B cell (primary cell): ENCODE data around the gene DNM1. TPM values are rescaled to one million over a fixed set of nuclear protein-coding genes. Genes with fewer than 3 reads are reported as not detected.

Source experiments
- ATAC-seq: fragments of 200-7000 bp; cut with Tn5 transposase; one replicate; pipeline ENCODE4 v1.10.0; 2021; ENCODE audit warnings: low read depth, mild to moderate bottlenecking, moderate number of reproducible peaks, moderate library complexity
- CTCF ChIA-PET: fragments of 350-600 bp; sonication (Branson Sonifier 250); formaldehyde crosslinking; loops from one replicate; lab custom pipeline; 2021; ENCODE audit warnings: antibody characterized with exemption, inconsistent platforms; lab: Charles Lee
- POLR2A ChIA-PET: fragments of 350-600 bp; sonication (Branson Sonifier 250); formaldehyde crosslinking; loops from one replicate; lab custom pipeline; 2021; ENCODE audit warnings: antibody characterized with exemption; lab: Charles Lee
- DNase-seq: peaks from one replicate; pipeline ENCODE4 v3.0.0; 2013
- H2AFZ ChIP-seq: 2 replicates; pipeline ENCODE4 v1.6.1; 2012; ENCODE audit warnings: mild to moderate bottlenecking, low read depth, low read length; ENCODE audit not compliant: insufficient read depth, poor library complexity, severe bottlenecking
- H3K27ac ChIP-seq, 2 donors: 1 replicate in 1 of 2; 2 replicates in 1 of 2; pipeline ENCODE4 v1.5.1; 2012 to 2013; ENCODE audit warnings: low read length in 2 of 2, mild to moderate bottlenecking in 2 of 2, moderate library complexity in 1 of 2
- H3K27me3 ChIP-seq, 4 experiments: fragments of 200-600 bp in 1 of 4; sonication (generic) in 1 of 4; replicated peaks in 1 of 4; 1 replicate in 2 of 4; 2 replicates in 2 of 4; pipeline versions ENCODE4 v1.6.1 to v1.7.0; 2013 to 2016; ENCODE audit warnings: low read length in 3 of 4, mild to moderate bottlenecking in 2 of 4, mixed read lengths in 1 of 4, moderate library complexity in 1 of 4; ENCODE audit not compliant: insufficient read depth in 4 of 4, control insufficient read depth in 3 of 4; ENCODE audit errors: control extremely low read depth in 1 of 4
- H3K36me3 ChIP-seq, 2 experiments: replicated peaks in 1 of 2; 1 replicate in 1 of 2; 2 replicates in 1 of 2; pipeline versions ENCODE4 v1.6.1 to v1.7.1; 2013; ENCODE audit warnings: low read length in 1 of 2; ENCODE audit not compliant: insufficient read depth in 2 of 2, control insufficient read depth in 1 of 2; ENCODE audit errors: control extremely low read depth in 1 of 2, extremely low read depth in 1 of 2
- H3K4me1 ChIP-seq, 2 donors: fragments of 200-600 bp in 1 of 2; sonication (generic) in 1 of 2; 1 replicate in 1 of 2; 2 replicates in 1 of 2; pipeline versions ENCODE4 v1.5.1 to v1.6.1; 2013 to 2017; ENCODE audit warnings: low read length in 2 of 2; ENCODE audit not compliant: control insufficient read depth in 2 of 2, insufficient read depth in 2 of 2
- H3K4me2 ChIP-seq: replicated peaks from 2 replicates; pipeline ENCODE3; 2012; ENCODE audit warnings: mild to moderate bottlenecking, low read depth, low read length; ENCODE audit not compliant: poor library complexity, severe bottlenecking
- H3K4me3 ChIP-seq, 5 experiments: fragments of 200-600 bp in 1 of 5; sonication (generic) in 1 of 5; 1 replicate in 3 of 5; 2 replicates in 2 of 5; pipeline versions ENCODE4 v1.5.1 to v1.7.0; 2011 to 2016; ENCODE audit warnings: low read length in 4 of 5, mild to moderate bottlenecking in 4 of 5, low read depth in 2 of 5, control low read depth in 1 of 5, moderate library complexity in 1 of 5; ENCODE audit not compliant: insufficient read depth in 1 of 5; ENCODE audit errors: control extremely low read depth in 1 of 5, extremely low read depth in 1 of 5
- H3K79me2 ChIP-seq: fragments of 200-600 bp; sonication (generic); one replicate; pipeline ENCODE4 v1.6.0; 2016; ENCODE audit warnings: low read length; ENCODE audit not compliant: control insufficient read depth, insufficient read depth
- H3K9ac ChIP-seq: fragments of 200-600 bp; sonication (generic); 2 replicates; pipeline ENCODE4 v1.6.1; 2017; ENCODE audit warnings: mild to moderate bottlenecking, low read length, moderate library complexity
- H3K9me3 ChIP-seq, 3 donors: one replicate each; pipeline versions ENCODE4 v1.6.1 to v1.7.1; 2013; ENCODE audit warnings: low read length in 2 of 3; ENCODE audit not compliant: control insufficient read depth in 2 of 3, insufficient read depth in 1 of 3; ENCODE audit errors: control extremely low read depth in 1 of 3
- H4K20me1 ChIP-seq: 2 replicates; pipeline ENCODE4 v1.6.0; 2012; ENCODE audit warnings: mild to moderate bottlenecking, low read length; ENCODE audit not compliant: insufficient read depth, control insufficient read depth, poor library complexity, severe bottlenecking
- H3K27ac Mint-ChIP-seq: one replicate; pipeline ENCODE4 v1.8.0; 2021; ENCODE audit warnings: mixed read lengths
- H3K27me3 Mint-ChIP-seq: one replicate; pipeline ENCODE4 v1.8.0; 2021; ENCODE audit warnings: mixed read lengths
- H3K4me1 Mint-ChIP-seq: one replicate; pipeline ENCODE4 v1.8.0; 2021; ENCODE audit warnings: mixed read lengths
- H3K4me3 Mint-ChIP-seq: one replicate; pipeline ENCODE4 v1.8.0; 2021; ENCODE audit warnings: mixed read lengths
- H3K9me3 Mint-ChIP-seq: one replicate; pipeline ENCODE4 v1.8.0; 2022; ENCODE audit warnings: mixed read lengths; ENCODE audit not compliant: insufficient read depth
- EZH2 ChIP-seq: IDR thresholded peaks from 2 replicates; pipeline ENCODE4 v1.6.1; 2012; ENCODE audit warnings: borderline replicate concordance, low read depth, mild to moderate bottlenecking, moderate library complexity, low read length; ENCODE audit not compliant: insufficient read depth, poor library complexity, severe bottlenecking
- WGBS: methylation state at CpG from one replicate; pipeline ENCODE4 v1.1.5; 2013; ENCODE audit warnings: missing lambda C conversion rate; ENCODE audit not compliant: insufficient coverage; 5-methylcytosine and 5-hydroxymethylcytosine counted together
- intact Hi-C: fragments of 100-400 bp; cut with micrococcal nuclease; formaldehyde crosslinking; loops from one replicate; pipeline ENCODE4 v1.10.0; 2022
- polyA plus RNA-seq: library from polyadenylated mRNA; depleted of rRNA; stranded (reverse); fragments of >200 nt; gene quantifications from 2 replicates; pipeline ENCODE4 v1.2.3, GENCODE V29; 2012
- total RNA-seq, 2 donors: library from RNA; stranded (reverse); fragments of 120-200 nt in 1 of 2; gene quantifications; 1 replicate in 1 of 2; 2 replicates in 1 of 2; pipeline versions ENCODE4 v1.2.3 to v1.2.4, GENCODE V29; 2013 to 2022
- TF ChIP-seq, protein P1 (sequence below): fragments of 200-600 bp; IDR thresholded peaks from one replicate; pipeline ENCODE4 v1.8.0; 2022; ENCODE audit warnings: antibody characterized with exemption, mild to moderate bottlenecking

The DNM1 gene
- total and polyA plus RNA-seq, 2 donors (not counting 1 experiment from before 2014, with no cell fraction given) = 0.63 to 1.3 TPM

- H3K9me3 Mint-ChIP-seq = no peaks in the 10 kb centered on the region
- no peaks in the 10 kb centered on the region for H3K27me3 Mint-ChIP-seq
- H3K27ac Mint-ChIP-seq = no peak overlapping the region
- H3K4me2 ChIP-seq = no peak overlapping the region
- H3K4me3 ChIP-seq = no peak overlapping the region
- peaks cover 6 to 17% of the 10 kb centered on the region in 2 donors for H3K4me1 ChIP-seq
- H3K9ac ChIP-seq = no peak overlapping the region
- H3K4me1 Mint-ChIP-seq = peaks cover 12% of the 10 kb centered on the region
- ATAC-seq (no peak), DNase-seq (no peak)
- intact Hi-C loops = no loop called here
- H4K20me1 ChIP-seq = no peaks in the 10 kb centered on the region
- ChIA-PET POLR2A (no interaction called here), CTCF (interaction anchor here (1.2 kb wide), 1 partner anchor 8 kb away, joined by 3 read pairs; no protein-coding TSS in a partner anchor)
- no peaks in the 10 kb centered on the region for H3K9me3 ChIP-seq
- no peaks in the 10 kb centered on the region for H3K27me3 ChIP-seq
- no peak overlapping the region for H3K27ac ChIP-seq
- no peak overlapping the region for H2AFZ ChIP-seq
- peaks cover 4 to 34% of the 10 kb centered on the region in 2 experiments for H3K36me3 ChIP-seq
- TF ChIP-seq, protein P1, sequence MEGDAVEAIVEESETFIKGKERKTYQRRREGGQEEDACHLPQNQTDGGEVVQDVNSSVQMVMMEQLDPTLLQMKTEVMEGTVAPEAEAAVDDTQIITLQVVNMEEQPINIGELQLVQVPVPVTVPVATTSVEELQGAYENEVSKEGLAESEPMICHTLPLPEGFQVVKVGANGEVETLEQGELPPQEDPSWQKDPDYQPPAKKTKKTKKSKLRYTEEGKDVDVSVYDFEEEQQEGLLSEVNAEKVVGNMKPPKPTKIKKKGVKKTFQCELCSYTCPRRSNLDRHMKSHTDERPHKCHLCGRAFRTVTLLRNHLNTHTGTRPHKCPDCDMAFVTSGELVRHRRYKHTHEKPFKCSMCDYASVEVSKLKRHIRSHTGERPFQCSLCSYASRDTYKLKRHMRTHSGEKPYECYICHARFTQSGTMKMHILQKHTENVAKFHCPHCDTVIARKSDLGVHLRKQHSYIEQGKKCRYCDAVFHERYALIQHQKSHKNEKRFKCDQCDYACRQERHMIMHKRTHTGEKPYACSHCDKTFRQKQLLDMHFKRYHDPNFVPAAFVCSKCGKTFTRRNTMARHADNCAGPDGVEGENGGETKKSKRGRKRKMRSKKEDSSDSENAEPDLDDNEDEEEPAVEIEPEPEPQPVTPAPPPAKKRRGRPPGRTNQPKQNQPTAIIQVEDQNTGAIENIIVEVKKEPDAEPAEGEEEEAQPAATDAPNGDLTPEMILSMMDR = no peak
- no peak for TF ChIP-seq EZH2
- H3K79me2 ChIP-seq = peaks cover 14% of the 10 kb centered on the region
- H3K4me3 Mint-ChIP-seq = no peak overlapping the region
- over 99% methylated on average over 10 of the region's 10 CpGs for WGBS
These were observed 39.5 kb upstream of the DNM1 start for GRCh38 chr9:128163523-128164306.

DNA sequence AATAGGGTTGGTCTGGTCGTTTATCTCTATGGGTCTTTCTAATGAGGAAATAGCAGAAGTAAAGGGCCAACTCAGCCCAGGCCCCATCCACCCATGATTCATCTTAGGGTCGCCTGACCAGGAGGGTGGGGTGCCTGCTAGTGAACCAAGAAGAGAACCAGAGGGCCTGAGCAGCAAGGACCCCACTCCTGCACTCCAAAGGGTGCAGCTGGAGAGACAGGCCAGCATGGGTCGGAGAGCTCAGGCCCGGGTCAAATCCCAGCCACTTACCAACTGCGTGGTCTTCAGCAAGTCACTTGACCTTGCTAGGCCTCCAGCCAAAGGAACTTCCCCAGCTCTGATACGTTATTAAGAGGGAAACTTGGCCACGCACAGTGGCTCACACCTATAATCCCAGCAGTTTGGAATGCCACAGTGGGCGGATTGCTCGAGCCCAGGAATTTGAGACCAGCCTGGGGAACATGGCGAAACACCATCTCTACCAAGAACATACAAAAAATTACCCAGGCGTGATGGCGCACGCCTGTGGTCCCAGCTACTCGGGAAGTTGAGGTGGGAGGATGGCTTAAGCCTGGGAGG is 38.8 kb upstream of the DNM1 start:
- ATAC-seq (no peak), DNase-seq (no peak)
- Mint-ChIP-seq H3K27me3 (no peaks in the 10 kb centered on the region), H3K9me3 (no peaks in the 10 kb centered on the region), H3K27ac (no peak overlapping the region), H3K4me1 (peaks cover 10% of the 10 kb centered on the region), H3K4me3 (no peak overlapping the region)
- intact Hi-C loops = no loop called here
- ChIA-PET POLR2A (no interaction called here), CTCF (no interaction called here)
- no peak for TF ChIP-seq EZH2
- TF ChIP-seq, protein P1 = no peak
- no peak overlapping the region for H3K4me2 ChIP-seq
- peaks cover 6 to 41% of the 10 kb centered on the region in 2 experiments for H3K36me3 ChIP-seq
- no peaks in the 10 kb centered on the region for H3K9me3 ChIP-seq
- H3K4me3 ChIP-seq = no peak overlapping the region
- H3K79me2 ChIP-seq = peaks cover 15% of the 10 kb centered on the region
- H3K4me1 ChIP-seq = peaks cover 6 to 14% of the 10 kb centered on the region in 2 donors
- H3K27me3 ChIP-seq = no peaks in the 10 kb centered on the region
- no peak overlapping the region for H2AFZ ChIP-seq
- no peak overlapping the region for H3K27ac ChIP-seq
- H3K9ac ChIP-seq = no peak overlapping the region
- H4K20me1 ChIP-seq = no peaks in the 10 kb centered on the region
- 95% methylated on average over 7 of the region's 14 CpGs for WGBS
